HL-60 (cell line): Measurements from ENCODE around the gene C16orf54.
"Not testable (repeated sequence)": the region's sequence is repeated elsewhere in the genome, so short reads cannot be mapped to it uniquely, and the experiment has no call there.

Experiments
- DNase-seq, 2 experiments: peaks; one replicate each; pipeline ENCODE4 v3.0.0-alpha.2; 2010 to 2020; ENCODE audit warnings: low read depth in 1 of 2, low spot score in 1 of 2
- H3K27ac ChIP-seq: fragments of 250-450 bp; sonication (Bioruptor Pico); replicated peaks from 2 replicates; pipeline ENCODE4 v1.5.1; 2020; ENCODE audit warnings: mild to moderate bottlenecking, moderate library complexity
- H3K27me3 ChIP-seq: fragments of 250-450 bp; sonication (Bioruptor Pico); 2 replicates; pipeline ENCODE4 v1.5.1; 2021; ENCODE audit warnings: mild to moderate bottlenecking, moderate library complexity; ENCODE audit not compliant: insufficient read depth, poor library complexity, severe bottlenecking
- H3K4me3 ChIP-seq: replicated peaks from 2 replicates; pipeline ENCODE4 v1.5.1; 2011; ENCODE audit warnings: mild to moderate bottlenecking, control low read depth, low read length; ENCODE audit not compliant: insufficient read depth
- CTCF ChIP-seq: IDR thresholded peaks from one replicate; pipeline ENCODE4 v1.5.1; 2011; ENCODE audit warnings: low read length, control low read depth, inconsistent platforms; ENCODE audit not compliant: insufficient read depth
- GABPA ChIP-seq: IDR thresholded peaks from 2 replicates; pipeline ENCODE4 v1.6.1; 2012; ENCODE audit warnings: low read depth
- POLR2AphosphoS5 ChIP-seq: IDR thresholded peaks from 2 replicates; pipeline ENCODE4 v1.6.1; 2012; ENCODE audit warnings: low read depth
- REST ChIP-seq: IDR thresholded peaks from 2 replicates; pipeline ENCODE4 v1.6.1; 2012; ENCODE audit warnings: low read depth; ENCODE audit not compliant: insufficient replicate concordance
- SPI1 ChIP-seq: IDR thresholded peaks from 2 replicates; pipeline ENCODE4 v1.6.1; 2012; ENCODE audit warnings: low read depth, mild to moderate bottlenecking, borderline replicate concordance

The C16orf54 gene

GRCh38 chr16:29784901-29785500 lies 39.2 kb upstream of the C16orf54 start:
- DNase-seq: peak in 1 of 2 experiments; percentile 60
- H3K27me3 ChIP-seq: no peaks in the 10 kb centered on the region
- TF ChIP-seq POLR2AphosphoS5: no peak
- peak; percentile 59 for TF ChIP-seq CTCF
- TF ChIP-seq REST: peak; percentile 21
- TF ChIP-seq GABPA: no peak
- no peak overlapping the region for H3K4me3 ChIP-seq
- H3K27ac ChIP-seq: no peak overlapping the region

GRCh38 chr16:29784157-29784556 lies 38.4 kb upstream of the C16orf54 start:
- no peak overlapping the region for H3K27ac ChIP-seq
- no peak for DNase-seq
- H3K27me3 ChIP-seq: no peaks in the 10 kb centered on the region
- TF ChIP-seq CTCF (no peak), SPI1 (no peak), GABPA (no peak), POLR2AphosphoS5 (no peak), REST (no peak)
- no peak overlapping the region for H3K4me3 ChIP-seq

- not testable (repeated sequence) for H3K27ac ChIP-seq, H3K4me3 ChIP-seq, DNase-seq
These were observed 37.5 kb upstream of the C16orf54 start for GRCh38 chr16:29783094-29783953.

GRCh38 chr16:29779474-29779873 lies 33.7 kb upstream of the C16orf54 start:
- no peak for DNase-seq
- H3K27ac ChIP-seq: no peak overlapping the region
- no peak overlapping the region for H3K4me3 ChIP-seq
- no peak for TF ChIP-seq REST
- no peak for TF ChIP-seq GABPA
- TF ChIP-seq SPI1: no peak
- no peak for TF ChIP-seq POLR2AphosphoS5
- no peak for TF ChIP-seq CTCF
- H3K27me3 ChIP-seq: no peaks in the 10 kb centered on the region

More at GRCh38 chr16:29783094-29783953, 37.5 kb upstream of the C16orf54 start:
- not testable (repeated sequence) for H3K27me3 ChIP-seq
